Smooth muscle cell of trachea (primary cell): ENCODE data around the gene SPRR2B. TPM values are rescaled to one million over a fixed set of nuclear protein-coding genes. Genes with fewer than 3 reads are reported as not detected.

Source experiments
- total RNA-seq: library from RNA; depleted of rRNA; stranded (reverse); fragments of >200 nt; gene quantifications from 2 replicates; pipeline ENCODE4 v1.2.1, GENCODE V29; 2014

The SPRR2B gene
- not detected in 2 replicates for total RNA-seq

GRCh38 chr1:153071511-153071910 lies at the start of gene SPRR2B:
TSS of gene SPRR2B (minus strand) at chr1:153071611. CDS start at chr1:153070839, 772 bp downstream.

DNA sequence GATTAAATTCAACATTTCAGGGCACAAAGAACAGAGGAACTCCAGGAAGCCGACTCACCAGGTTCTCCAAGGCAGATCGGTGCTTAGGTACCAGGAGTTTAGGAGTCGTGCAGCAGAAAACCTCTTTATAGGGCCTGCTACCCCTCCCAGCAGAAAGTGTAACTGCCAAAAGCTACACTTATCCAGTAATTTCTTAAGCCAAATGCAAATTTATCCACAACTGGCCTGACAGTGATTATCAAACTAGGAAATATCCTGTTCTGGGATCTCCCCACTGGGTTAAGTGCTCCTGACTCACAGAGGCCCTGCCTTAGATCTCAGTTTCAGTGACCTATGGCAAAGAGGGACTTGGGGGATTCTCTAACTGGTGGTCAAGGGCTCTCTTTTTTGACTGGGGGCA lies 42.0 kb upstream of the SPRR2B start, which contains the start of gene SPRR2F:
SPRR2F (minus strand) TSS at position 101 of the 400 bp plus-strand sequence. CDS start 783 bp downstream, outside the sequence.

DNA sequence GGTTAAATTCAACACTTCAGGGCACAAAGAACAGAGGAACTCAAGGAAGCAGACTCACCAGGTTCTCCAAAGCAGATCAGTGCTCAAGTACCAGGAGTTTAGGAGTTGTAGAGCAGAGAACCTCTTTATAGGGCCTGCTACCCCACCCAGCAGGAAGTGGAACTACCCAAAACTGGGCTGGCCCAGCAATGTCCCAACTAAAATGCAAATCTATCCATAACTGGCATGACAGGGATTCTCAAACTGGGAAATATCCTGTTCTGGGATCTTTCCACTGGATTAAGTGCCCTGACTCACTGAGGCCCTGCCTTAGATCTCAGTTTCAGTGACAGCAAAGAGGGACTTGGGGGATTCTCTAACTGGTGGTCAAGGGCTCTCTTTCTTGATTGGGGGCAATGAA lies 23.0 kb upstream of the SPRR2B start, which contains the start of gene SPRR2E:
SPRR2E (minus strand) TSS at position 101 of the 400 bp plus-strand sequence. CDS start 775 bp downstream, outside the sequence.

GRCh38 chr1:153057375-153057774 lies 14.0 kb downstream of the SPRR2B start, which contains the start of gene SPRR2A:
TSS of gene SPRR2A (minus strand) at chr1:153057512. CDS start at chr1:153056735, 777 bp downstream.

GRCh38 chr1:153040950-153041631 lies 30.3 kb downstream of the SPRR2B start, which contains the start of gene SPRR2D:
TSS of gene SPRR2D (minus strand) at chr1:153041120. CDS start at chr1:153040346, 774 bp downstream.

GRCh38 chr1:153030895-153031294 lies 40.5 kb downstream of the SPRR2B start, which contains the start of gene SPRR1B:
TSS of gene SPRR1B (plus strand) at chr1:153031203. CDS start at chr1:153032346, 1,143 bp downstream.

Other genes with a start within 250 kb of the SPRR2B start
- gene LCE1A, start 244.1 kb downstream of the SPRR2B start, total RNA-seq, result not detected in 2 replicates
- gene LCE6A, start 228.8 kb downstream of the SPRR2B start, total RNA-seq, result not detected in 2 replicates
- not detected in 2 replicates for gene LCE7A, start 211.6 kb downstream of the SPRR2B start, total RNA-seq
- not detected in 2 replicates for gene SMCP, start 193.3 kb downstream of the SPRR2B start, total RNA-seq
- not detected in 2 replicates for gene IVL, start 163.1 kb downstream of the SPRR2B start, total RNA-seq
- not detected in 2 replicates for gene SPRR5, start 124.4 kb downstream of the SPRR2B start, total RNA-seq
- gene SPRR4, start 101.0 kb downstream of the SPRR2B start, total RNA-seq, result not detected in 2 replicates
- not detected in 2 replicates for gene SPRR1A, start 87.5 kb downstream of the SPRR2B start, total RNA-seq
- not detected in 2 replicates for gene SPRR3, start 69.9 kb downstream of the SPRR2B start, total RNA-seq
- not detected in 2 replicates for gene SPRR1B, start 40.4 kb downstream of the SPRR2B start, total RNA-seq
- not detected in 2 replicates for gene SPRR2D, start 30.5 kb downstream of the SPRR2B start, total RNA-seq
- gene SPRR2A, start 14.1 kb downstream of the SPRR2B start, total RNA-seq, result not detected in 2 replicates
- gene SPRR2E, start 22.9 kb upstream of the SPRR2B start, total RNA-seq, result not detected in 2 replicates
- gene SPRR2F, start 41.9 kb upstream of the SPRR2B start, total RNA-seq, result not detected in 2 replicates
- gene SPRR2G, start 79.3 kb upstream of the SPRR2B start, total RNA-seq, result not detected in 2 replicates
- gene LELP1, start 131.8 kb upstream of the SPRR2B start, total RNA-seq, result not detected in 2 replicates
- not detected in 2 replicates for gene PRR9, start 146.0 kb upstream of the SPRR2B start, total RNA-seq
- not detected in 2 replicates for gene LORICRIN, start 188.1 kb upstream of the SPRR2B start, total RNA-seq
- not detected in 2 replicates for gene PGLYRP3, start 241.3 kb upstream of the SPRR2B start, total RNA-seq